Retinal pigment epithelial cell (primary cell): Measurements from ENCODE around the gene GPR62.

ENCODE experiments used
- DNase-seq: peaks from one replicate; pipeline ENCODE4 v3.0.0-alpha.2; 2010; ENCODE audit warnings: low read depth
- H3K4me3 ChIP-seq: 2 replicates; pipeline ENCODE4 v1.5.1; 2011; ENCODE audit warnings: mild to moderate bottlenecking, low read length, control low read depth, moderate library complexity
- TF ChIP-seq, protein P1 (sequence below): conservative IDR thresholded peaks from 2 replicates; pipeline ENCODE4 v1.5.1; 2011; ENCODE audit warnings: low read depth, low read length, control low read depth, inconsistent platforms

Gene GPR62

DNA sequence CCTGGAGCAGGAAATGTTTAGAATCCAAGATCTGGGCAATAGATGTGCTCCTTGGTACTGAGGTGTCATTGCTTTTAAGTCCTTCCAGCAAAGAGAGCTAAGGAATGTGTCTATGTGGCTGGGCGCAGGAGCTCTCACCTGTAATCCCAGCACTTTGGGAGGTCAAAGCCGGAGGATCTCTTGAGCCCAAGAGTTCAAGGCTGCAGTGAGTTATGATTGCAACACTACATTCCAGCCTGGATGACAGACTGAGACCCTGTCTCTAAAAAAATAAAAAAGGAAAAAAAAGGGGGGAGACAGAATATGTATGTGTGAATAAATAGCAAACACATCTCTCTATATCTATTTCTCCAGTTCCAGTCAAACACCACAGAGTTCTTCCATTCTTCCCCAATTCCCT, 4.3 kb upstream of the GPR62 start:
- no peak for DNase-seq
- TF ChIP-seq, protein P1, sequence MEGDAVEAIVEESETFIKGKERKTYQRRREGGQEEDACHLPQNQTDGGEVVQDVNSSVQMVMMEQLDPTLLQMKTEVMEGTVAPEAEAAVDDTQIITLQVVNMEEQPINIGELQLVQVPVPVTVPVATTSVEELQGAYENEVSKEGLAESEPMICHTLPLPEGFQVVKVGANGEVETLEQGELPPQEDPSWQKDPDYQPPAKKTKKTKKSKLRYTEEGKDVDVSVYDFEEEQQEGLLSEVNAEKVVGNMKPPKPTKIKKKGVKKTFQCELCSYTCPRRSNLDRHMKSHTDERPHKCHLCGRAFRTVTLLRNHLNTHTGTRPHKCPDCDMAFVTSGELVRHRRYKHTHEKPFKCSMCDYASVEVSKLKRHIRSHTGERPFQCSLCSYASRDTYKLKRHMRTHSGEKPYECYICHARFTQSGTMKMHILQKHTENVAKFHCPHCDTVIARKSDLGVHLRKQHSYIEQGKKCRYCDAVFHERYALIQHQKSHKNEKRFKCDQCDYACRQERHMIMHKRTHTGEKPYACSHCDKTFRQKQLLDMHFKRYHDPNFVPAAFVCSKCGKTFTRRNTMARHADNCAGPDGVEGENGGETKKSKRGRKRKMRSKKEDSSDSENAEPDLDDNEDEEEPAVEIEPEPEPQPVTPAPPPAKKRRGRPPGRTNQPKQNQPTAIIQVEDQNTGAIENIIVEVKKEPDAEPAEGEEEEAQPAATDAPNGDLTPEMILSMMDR: no peak

DNA sequence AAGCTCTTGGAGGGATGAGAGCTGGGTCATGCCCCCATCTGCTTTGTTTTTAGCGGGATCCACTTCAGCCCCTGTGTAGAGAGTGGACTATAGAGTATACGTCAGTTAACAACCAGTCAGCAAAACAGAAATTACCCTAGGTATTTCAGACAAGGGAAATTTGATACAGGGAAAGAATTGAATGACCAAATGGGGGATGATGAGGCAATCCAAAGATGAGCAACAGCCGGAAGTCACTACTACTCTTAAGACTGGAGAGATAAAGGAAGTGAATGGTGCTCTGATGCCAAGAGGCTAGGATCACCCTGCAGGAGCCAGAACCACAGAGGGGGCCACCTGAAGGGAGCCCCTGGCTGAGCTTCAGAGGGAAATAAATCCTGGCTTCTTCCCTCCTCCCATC, 1.7 kb upstream of the GPR62 start:
- DNase-seq: no peak
- TF ChIP-seq, protein P1: no peak
- no peak overlapping the region for H3K4me3 ChIP-seq

More for the DNA sequence above, 4.3 kb upstream of the GPR62 start:
- H3K4me3 ChIP-seq: no peak overlapping the region

DNA sequence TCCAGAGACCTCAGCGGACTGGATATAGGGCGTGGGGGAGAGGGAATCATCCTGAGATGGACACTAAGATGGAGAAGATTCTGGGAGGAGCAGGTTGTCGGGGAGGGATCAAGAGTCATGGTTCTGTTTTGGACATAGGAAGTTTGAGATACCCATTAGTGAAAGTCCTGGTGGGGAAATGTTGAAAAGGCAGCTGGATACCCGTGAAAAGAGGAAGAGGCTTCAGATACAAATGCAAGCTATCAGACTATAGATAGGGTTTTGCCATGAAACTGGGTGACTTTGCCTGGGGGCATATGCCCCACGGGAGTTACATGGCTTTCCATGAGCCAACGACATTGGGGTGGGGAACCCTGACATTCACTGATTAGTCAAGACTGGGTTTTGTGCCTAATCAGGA, 1.1 kb upstream of the GPR62 start:
- no peak overlapping the region for H3K4me3 ChIP-seq
- DNase-seq: no peak
- TF ChIP-seq, protein P1: no peak

DNA sequence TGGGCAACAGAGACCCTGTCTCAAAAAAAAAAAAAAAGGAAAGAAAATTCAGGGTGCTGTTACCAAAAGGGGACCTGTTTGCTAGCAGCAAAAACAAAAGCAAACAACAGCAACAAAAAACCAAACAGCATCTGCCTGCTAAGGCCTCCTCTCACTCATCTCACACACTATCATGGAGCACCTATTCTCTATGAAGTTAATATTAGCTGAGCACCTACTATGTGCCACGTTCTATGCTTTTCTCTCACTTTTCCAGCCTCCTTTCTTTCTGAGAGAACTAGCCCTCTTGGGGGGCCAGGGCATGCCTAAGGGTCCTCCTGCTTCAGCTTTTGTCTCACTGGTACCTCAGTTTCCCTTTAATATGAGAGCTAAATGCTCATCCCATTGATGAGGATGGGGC, 468 bp upstream of the GPR62 start:
- DNase-seq: no peak
- H3K4me3 ChIP-seq: no peak overlapping the region
- TF ChIP-seq, protein P1: no peak

DNA sequence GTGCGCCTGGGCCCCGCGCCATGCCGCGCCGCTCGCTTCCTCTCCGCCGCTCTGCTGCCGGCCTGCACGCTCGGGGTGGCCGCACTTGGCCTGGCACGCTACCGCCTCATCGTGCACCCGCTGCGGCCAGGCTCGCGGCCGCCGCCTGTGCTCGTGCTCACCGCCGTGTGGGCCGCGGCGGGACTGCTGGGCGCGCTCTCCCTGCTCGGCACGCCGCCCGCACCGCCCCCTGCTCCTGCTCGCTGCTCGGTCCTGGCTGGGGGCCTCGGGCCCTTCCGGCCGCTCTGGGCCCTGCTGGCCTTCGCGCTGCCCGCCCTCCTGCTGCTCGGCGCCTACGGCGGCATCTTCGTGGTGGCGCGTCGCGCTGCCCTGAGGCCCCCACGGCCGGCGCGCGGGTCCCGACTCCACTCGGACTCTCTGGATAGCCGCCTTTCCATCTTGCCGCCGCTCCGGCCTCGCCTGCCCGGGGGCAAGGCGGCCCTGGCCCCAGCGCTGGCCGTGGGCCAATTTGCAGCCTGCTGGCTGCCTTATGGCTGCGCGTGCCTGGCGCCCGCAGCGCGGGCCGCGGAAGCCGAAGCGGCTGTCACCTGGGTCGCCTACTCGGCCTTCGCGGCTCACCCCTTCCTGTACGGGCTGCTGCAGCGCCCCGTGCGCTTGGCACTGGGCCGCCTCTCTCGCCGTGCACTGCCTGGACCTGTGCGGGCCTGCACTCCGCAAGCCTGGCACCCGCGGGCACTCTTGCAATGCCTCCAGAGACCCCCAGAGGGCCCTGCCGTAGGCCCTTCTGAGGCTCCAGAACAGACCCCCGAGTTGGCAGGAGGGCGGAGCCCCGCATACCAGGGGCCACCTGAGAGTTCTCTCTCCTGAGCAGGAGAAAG, 951 bp downstream of the GPR62 start:
- no peak overlapping the region for H3K4me3 ChIP-seq
- DNase-seq: no peak
- TF ChIP-seq, protein P1: peak; percentile 72

DNA sequence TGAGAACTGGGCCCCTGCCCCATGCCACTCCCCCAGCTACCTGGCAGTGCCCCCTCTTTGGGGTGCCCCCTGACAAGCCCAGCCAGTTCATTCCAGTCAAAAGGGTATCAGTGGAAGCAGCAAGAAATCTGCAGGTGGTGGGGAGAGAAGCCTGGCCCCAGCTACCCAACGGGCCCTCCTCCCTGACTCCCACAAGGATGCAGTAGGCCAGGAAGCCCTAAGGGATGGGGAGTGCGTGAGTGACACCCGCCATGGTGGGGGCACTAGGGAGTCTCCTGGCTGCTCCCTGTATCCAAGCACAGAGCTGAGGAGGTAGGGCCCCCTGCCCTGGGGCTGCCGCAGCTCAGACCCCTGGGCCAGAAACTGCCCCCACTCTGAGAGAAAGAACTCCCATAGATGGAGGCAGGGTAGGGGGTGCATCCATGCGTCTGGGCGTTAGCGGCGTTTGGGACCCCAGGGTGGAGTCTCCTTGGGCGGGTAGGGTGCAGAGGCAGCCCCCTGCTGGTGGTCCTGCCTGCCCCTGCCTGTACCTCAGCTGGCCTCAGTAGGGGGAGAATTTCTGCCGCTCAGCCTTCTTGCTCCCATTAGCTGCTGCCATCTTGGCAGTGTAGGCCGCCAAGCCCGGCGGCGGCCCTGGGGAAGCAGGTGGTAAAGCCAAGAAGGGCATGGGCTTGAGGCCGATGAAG, 2.5 kb downstream of the GPR62 start:
- DNase-seq: no peak
- TF ChIP-seq, protein P1: no peak
- no peak overlapping the region for H3K4me3 ChIP-seq
